Astrocyte (in vitro differentiated cells and primary cell): ENCODE data around the gene GPC5.

Source experiments
- EZH2 ChIP-seq: IDR thresholded peaks from 2 replicates; pipeline ENCODE4 v1.6.1; 2012; ENCODE audit warnings: mild to moderate bottlenecking, low read length, inconsistent platforms; ENCODE audit not compliant: insufficient read depth
- TF ChIP-seq, protein P1 (sequence below): IDR thresholded peaks from 2 replicates; pipeline ENCODE4 v1.5.1; 2011; ENCODE audit warnings: low read depth, mild to moderate bottlenecking, inconsistent platforms, low read length, moderate library complexity; ENCODE audit not compliant: insufficient read depth

DNA sequence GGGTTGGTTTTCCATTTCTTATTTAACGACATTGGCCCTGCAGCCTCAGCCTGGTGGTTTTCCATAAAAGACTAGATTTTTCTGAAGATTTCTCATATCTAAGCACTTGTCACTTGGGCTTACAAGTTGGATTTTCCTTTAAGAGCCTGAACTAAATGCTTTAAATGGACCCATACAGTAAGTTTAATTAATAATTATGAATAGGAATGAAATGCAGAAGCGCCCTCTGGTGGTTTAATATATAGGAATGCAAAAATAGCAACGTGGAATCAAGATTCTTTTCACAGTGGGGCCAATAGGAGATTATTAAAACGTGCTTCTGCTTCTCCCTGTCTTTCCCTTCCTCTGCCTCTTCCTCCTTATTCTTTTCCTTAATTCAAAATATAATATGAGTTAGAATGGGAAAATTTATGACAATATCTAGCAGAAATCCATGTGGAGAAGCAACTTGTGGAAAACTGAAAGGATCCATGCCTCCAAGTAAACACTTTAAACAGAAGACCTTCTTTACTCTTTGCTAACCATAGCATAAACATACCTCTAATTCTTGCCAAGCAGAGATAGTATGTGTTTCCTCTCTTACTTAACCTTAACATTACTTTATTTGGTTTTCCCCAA, 324.0 kb downstream of the GPC5 start:
- no peak for TF ChIP-seq EZH2
- TF ChIP-seq, protein P1, sequence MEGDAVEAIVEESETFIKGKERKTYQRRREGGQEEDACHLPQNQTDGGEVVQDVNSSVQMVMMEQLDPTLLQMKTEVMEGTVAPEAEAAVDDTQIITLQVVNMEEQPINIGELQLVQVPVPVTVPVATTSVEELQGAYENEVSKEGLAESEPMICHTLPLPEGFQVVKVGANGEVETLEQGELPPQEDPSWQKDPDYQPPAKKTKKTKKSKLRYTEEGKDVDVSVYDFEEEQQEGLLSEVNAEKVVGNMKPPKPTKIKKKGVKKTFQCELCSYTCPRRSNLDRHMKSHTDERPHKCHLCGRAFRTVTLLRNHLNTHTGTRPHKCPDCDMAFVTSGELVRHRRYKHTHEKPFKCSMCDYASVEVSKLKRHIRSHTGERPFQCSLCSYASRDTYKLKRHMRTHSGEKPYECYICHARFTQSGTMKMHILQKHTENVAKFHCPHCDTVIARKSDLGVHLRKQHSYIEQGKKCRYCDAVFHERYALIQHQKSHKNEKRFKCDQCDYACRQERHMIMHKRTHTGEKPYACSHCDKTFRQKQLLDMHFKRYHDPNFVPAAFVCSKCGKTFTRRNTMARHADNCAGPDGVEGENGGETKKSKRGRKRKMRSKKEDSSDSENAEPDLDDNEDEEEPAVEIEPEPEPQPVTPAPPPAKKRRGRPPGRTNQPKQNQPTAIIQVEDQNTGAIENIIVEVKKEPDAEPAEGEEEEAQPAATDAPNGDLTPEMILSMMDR: peak; percentile 73
